Measurements from ENCODE around the gene SEPTIN14.
"Not testable (repeated sequence)": the region's sequence is repeated elsewhere in the genome, so short reads cannot be mapped to it uniquely, and the experiment has no call there.

SEPTIN14 gene

DNA sequence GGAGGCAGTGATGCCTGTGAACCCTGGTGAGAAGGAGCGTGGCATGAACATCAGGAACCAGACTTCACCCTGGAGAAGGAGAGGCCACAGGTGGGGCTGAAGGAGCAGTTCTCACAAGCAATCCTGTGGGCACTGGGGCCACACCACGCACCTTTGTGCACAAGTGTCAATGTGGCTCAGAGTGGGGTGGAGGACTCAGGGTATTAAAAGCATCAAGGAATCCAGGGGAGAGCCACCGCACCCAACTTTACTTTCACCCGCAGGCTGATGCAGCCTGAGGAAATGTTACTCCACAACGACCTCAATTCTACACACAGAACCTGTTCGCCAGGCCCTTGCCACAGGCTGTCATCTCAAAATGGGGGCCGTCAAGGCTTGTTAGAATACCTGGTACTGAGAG is 77.1 kb downstream of the SEPTIN14 start:
- DNase-seq (ENCODE audit: low read depth in 1 of 2, low spot score in 1 of 2) = not testable (repeated sequence)

DNA sequence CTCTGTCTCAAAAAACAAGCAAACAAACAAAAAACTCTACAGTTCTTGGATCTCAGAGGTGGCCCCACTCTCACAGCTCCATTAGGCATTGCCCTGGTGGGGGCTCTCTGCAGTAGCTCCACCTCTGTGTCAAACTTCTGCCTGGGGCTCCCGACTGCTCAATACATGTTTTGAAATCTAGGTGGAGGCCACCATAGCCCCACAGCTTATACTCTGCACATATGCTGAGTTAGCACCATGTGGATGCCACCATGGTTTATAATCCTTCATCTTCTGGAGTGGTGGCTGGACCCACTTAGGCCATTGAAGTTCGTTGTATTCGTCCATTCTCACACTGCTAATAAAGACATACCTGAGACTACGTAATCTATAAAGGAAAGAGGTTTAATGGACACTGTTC is 78.4 kb downstream of the SEPTIN14 start:
- no peak for DNase-seq (ENCODE audit: low read depth in 1 of 2, low spot score in 1 of 2)

DNA sequence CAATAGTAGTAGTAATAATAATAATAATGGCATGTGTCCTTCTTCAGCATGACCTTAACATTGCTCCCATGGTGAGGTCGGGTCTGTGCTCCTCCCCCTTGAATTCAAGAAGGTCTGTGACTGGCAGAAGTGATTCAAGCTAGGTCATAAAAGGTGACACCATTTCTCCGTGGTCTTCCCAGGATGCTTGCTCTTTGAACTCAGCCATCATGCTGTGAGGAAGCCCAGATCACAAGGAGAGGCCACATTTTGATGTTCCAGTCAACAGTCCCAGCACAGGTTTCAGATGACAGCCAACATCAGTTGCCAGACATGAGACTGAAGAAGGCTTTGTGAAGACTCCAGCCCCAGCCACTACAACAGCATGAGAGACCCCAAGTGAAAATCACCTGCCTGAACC is 83.9 kb downstream of the SEPTIN14 start:
- DNase-seq (ENCODE audit: low read depth in 1 of 2, low spot score in 1 of 2) = no peak

DNA sequence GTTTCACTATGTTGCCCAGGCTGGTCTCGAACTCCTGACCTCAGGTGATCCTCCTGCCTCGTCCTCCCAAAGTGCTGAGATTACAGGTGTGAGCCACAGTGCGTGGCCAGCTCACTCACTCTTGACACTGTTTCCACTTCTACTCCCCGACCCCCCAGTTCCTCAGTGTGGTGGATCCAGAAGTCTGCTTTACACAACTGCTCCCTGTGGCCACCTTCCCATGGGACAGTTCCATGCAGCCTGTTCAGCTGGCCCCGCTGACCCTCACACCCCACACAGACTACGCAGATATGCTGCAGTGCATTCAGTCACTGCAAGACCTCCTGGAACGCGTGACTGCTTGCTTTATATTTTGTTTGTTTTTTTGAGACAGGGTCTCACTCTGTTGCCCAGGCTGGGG is 86.4 kb downstream of the SEPTIN14 start:
- DNase-seq (ENCODE audit: low read depth in 1 of 2, low spot score in 1 of 2) = no peak

DNA sequence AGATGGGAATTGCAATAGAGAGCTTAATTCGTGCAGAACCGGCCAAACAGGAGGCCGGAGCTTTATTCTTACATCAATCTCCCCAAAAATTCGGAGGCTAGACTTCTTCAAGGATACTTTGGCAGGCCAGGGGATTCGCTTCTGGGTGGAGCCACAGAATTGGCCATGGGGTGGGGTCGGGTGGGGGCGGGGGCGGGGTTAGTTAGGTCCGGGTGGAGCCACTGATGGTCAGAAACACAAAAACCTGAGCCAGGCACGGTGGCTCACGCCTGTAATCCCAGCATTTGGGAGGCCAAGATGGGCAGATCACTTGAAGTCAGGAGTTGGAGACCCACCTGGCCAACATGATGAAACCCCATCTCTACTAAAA is 87.5 kb downstream of the SEPTIN14 start:
- DNase-seq (ENCODE audit: low read depth in 1 of 2, low spot score in 1 of 2) = no peak

DNA sequence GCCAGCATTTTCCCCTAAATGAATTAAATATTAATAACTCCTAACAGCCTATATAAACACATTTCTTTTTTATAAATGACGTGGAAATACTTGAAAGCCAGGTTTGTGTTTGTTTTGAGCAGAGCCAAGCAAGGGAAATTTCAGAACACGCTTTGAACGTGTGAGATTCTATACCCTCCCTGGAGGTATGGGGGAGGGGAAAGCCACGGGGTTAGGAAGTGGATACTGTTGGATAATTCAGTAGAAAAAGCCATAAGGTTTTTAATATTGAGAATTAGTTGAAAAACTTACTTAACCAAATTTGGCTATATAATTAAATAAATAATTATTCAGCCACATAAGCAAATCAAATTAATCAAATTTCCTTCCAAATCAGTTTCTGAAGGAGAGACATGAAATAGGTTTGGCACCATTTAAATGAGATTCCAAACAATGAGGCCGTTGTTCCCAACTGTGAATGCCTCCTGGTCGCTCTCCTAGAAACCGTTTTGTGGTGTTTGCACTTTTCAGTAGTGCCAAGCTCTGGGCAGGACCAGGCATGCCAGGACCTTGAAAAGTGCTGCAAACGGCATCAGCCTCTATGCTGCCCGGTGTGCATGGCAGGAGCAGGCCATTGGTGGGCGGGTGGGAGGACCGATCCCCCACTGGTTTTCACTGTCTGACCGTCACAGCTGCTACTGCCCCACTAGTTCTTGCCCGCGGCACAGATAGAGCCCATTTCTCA is 88.1 kb downstream of the SEPTIN14 start:
- no peak for DNase-seq (ENCODE audit: low read depth in 1 of 2, low spot score in 1 of 2)

DNA sequence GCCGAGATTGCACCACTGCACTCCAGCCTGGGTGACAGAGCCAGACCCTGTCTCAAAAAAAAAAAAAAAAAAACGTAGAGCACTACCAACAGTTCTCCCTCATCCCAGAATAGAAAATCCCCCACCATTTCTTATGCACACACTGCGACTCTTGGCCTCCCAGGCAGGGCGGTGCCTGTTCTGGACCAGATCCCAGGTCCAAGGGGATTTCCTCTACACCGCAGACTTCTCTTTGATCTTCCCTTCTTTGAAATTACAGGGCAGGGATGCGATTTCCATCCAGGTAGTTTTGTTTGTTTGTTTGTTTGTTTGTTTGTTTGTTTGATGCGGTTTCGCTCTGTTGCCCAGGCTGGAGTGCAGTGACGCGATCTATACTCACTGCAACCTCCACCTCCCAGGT is 91.8 kb downstream of the SEPTIN14 start:
- DNase-seq (ENCODE audit: low read depth in 1 of 2, low spot score in 1 of 2) = no peak

DNA sequence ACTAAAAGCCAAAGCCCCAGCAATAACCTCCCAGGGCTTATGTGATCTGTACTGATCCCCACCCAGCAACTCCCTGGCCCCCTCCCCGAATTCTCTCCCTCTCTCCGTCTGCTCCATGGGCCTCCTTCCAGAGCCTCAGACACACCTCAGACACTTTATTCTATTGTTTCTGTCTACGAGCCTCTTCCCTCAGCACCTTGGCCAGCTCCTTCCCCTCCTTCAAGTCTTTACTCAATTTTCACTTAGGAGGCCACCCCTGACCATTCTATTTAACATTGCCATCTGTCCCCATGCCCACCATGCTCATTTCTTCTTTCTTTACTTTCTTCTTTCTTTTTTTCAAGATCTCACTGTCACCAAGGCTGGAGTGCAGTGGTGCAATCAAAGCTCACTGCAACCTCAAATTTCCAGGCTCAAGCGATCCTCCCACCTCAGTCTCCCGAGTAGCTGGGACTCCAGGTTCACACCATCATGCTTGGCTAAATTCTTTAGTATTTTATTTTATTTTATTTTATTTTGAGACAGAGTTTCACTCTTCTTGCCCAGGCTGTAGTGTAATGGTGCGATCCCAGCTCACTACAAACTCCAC is 109.2 kb downstream of the SEPTIN14 start:
- not testable (repeated sequence) for DNase-seq (ENCODE audit: low read depth in 1 of 2, low spot score in 1 of 2)

DNA sequence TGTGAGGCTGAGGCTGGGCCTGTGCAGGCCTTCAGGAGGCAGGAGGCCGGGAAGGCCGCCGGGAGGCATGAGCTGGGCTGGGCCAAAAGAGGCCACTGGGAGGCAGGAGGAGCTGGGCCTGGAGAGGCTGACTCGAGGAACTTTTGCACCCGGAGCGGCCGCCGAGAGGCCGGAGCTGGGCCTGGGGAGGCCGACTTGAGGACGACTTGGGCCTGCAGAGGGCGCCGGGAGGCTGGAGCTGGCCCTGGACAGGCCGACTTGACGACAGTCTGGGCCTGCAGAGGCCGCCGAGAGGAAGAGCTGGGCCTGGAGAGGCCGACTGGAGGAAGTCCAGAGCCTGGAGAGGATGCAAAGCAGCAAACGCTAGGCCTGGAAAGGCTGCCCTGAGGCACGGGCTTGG is 117.8 kb downstream of the SEPTIN14 start:
- DNase-seq (ENCODE audit: low read depth in 1 of 2, low spot score in 1 of 2) = not testable (repeated sequence)

Data from activated T-helper 1 cell treated with anti-CD3 and anti-CD28 coated beads, Interleukin-2, amount 50 U/mL, for 16 hours (primary cell).